ENCODE measurements around the gene LAMC1.
"Not testable (repeated sequence)": the region's sequence is repeated elsewhere in the genome, so short reads cannot be mapped to it uniquely, and the experiment has no call there.

LAMC1 gene

GRCh38 chr1:183043872-183044854 lies 20.9 kb downstream of the LAMC1 start:
- DNase-seq (ENCODE audit: low read depth in 2 of 2): no peak

- DNase-seq (ENCODE audit: low read depth in 2 of 2): no peak
These were observed 21.9 kb downstream of the LAMC1 start for GRCh38 chr1:183044893-183045649.

DNA sequence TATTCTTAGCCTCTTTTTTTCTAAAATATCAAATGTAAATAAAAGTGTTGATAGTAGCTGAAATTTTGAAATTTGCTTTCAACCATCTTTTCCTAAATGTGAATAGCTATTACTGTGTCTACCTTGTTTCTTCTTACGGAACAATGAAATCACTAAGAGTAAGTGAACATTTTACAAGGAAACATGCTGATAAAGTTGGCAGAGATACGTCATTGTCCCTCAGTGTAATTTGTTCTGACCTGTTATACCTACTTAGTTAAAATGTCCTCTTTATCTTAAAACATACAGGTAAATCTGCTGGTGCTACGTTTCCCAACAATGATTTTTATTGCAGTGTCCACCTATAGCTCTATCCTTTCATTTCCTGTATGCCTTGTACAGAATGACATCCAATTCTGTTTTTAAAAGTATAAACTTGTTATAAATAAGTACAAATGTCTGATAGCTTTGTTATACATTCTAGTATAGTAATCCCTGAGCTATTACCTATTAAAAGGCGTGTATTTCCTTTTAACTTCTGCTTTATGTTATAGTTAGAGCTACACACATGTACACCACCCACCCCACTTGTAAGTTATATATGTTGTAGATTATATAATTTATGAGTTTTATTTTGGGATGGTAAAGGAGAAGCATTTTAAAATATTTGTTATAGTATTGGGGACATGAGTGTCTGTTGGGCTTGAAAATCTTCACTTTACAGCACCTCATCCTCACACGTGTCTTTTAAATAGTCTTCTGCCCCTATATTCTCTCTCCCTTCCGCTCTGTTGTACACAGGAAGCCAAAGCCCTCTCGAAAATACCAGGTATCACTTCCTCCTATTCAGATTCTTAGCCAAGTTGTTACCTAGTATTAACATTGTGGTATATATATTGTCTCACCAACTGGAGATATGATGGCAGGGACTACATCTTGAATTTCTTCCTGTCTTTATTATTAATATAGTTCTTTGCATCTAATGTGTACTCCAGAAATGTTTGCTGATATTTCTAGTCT lies 25.2 kb downstream of the LAMC1 start:
- no peak for DNase-seq (ENCODE audit: low read depth in 2 of 2)

DNA sequence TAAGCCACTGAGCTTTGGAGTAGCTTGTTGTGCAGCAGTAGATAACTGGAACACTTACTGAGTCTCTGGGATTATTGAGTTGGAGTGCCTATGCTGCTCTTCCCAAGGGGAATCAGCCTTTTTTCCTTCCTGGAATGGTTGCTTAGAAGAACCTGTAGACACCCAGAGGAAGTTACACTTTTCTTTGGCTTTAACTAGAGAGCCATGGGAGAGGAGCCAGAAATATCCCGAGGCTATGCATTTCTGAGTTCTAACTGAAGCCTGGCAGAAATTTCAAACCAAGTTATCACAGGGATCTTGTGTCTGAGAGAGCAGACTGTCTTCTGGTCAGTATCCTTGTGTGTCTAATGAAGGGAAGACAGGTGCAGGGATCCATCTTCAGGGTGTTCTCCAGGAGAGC lies 28.3 kb downstream of the LAMC1 start:
- no peak for DNase-seq (ENCODE audit: low read depth in 2 of 2)

- no peak for DNase-seq (ENCODE audit: low read depth in 2 of 2)
These were observed 29.6 kb downstream of the LAMC1 start for GRCh38 chr1:183052861-183053260.

GRCh38 chr1:183058851-183059502 lies 35.8 kb downstream of the LAMC1 start:
- no peak for DNase-seq (ENCODE audit: low read depth in 2 of 2)

GRCh38 chr1:183061194-183061593 lies 38.0 kb downstream of the LAMC1 start:
- no peak for DNase-seq (ENCODE audit: low read depth in 2 of 2)

- DNase-seq (ENCODE audit: low read depth in 2 of 2): no peak
These were observed 40.1 kb downstream of the LAMC1 start for GRCh38 chr1:183063349-183063748.

GRCh38 chr1:183065168-183065706 lies 42.0 kb downstream of the LAMC1 start:
- no peak for DNase-seq (ENCODE audit: low read depth in 2 of 2)

DNA sequence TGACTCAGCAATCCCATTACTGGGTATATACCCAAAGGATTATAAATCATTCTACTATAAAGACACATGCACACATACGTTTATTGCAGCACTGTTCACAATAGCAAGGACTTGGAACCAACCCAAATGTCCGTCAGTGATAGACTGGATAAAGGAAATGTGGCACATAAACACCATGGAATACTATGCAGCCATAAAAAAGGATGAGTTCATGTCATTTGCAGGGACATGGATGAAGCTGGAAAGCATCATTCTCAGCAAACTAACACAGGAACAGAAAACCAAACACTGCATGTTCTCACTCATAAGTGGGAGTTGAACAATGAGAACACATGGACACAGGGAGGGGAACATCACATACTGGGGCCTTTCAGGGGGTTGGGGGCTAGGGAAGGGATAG lies 43.2 kb downstream of the LAMC1 start:
- not testable (repeated sequence) for DNase-seq (ENCODE audit: low read depth in 2 of 2)

- DNase-seq (ENCODE audit: low read depth in 2 of 2): no peak
These were observed 46.5 kb downstream of the LAMC1 start for GRCh38 chr1:183069562-183070216.

- no peak for DNase-seq (ENCODE audit: low read depth in 2 of 2)
These were observed 47.2 kb downstream of the LAMC1 start for GRCh38 chr1:183070234-183070922.

DNA sequence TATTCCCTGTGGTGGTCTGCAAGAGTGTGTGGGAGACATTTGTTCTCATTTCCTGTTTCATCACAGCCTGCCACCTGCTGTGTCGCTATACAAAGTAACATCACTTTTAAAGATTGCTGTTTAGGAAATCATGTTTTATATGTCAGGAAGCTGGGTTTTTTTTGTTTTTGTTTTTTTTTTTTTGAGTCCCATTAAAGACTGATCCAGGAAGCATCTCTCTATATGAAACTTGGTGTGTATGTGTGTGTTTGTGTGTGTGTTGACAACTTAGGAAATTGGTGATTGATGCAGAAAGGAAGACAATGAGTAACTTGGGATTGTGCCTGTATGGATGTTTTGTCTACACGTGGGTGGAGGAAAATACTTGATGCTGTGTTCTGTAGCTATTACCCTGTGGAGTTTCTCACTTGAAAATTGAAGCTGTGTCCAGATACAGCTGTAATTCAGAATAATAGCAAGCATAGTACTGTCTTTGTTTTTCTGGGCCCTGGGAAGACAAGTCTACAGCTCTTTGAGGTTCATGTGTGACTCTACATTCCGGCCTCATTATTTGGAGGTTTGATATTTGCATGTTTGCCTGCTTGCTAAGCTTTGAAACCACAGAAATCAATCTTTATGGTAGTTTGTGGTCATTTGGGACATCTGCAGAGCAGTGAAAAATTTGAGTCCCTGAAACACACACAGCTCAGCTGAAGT lies 47.9 kb downstream of the LAMC1 start:
- DNase-seq (ENCODE audit: low read depth in 2 of 2): no peak

DNA sequence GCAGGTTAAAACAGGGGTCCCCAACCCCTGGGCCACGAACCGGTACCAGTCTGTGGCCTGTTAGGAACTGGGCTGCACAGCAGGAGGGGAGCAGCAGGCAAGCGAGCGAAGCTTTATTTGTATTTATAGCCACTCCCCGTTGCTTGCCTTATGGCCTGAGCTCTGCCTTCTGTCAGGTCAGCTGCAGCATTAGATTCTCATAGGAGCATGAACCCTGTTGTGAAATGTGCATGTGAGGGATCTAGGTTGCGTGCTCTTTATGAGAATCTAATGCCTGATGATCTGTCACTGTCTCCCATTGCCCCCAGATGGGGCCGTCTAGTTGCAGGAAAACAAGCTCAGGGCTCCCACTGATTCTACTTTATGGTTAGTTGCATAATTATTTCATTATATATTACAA lies 49.4 kb downstream of the LAMC1 start:
- DNase-seq (ENCODE audit: low read depth in 2 of 2): not testable (repeated sequence)

DNA sequence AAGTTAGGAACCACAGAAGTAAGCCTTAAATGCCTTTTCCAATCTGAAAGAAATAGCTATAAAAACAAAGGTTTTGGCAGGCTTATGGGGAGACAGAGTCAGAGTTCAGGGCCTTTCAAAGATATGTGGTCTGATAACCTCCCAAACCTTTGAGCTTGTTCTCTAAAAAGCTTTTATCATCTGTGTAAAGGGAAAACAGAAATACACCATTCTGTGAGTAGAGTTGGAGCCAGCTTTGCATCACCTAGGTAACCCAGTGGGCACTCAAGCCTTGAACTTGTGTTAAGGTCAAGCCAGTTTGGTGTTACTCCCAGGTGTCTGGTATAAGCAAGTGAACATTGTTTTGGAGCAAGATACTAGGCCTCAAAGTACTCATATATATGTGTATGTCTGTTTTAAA lies 50.1 kb downstream of the LAMC1 start:
- no peak for DNase-seq (ENCODE audit: low read depth in 2 of 2)

GRCh38 chr1:183074215-183074614 lies 51.0 kb downstream of the LAMC1 start:
- no peak for DNase-seq (ENCODE audit: low read depth in 2 of 2)

- no peak for DNase-seq (ENCODE audit: low read depth in 2 of 2)
These were observed 52.6 kb downstream of the LAMC1 start for GRCh38 chr1:183075861-183076260.

DNA sequence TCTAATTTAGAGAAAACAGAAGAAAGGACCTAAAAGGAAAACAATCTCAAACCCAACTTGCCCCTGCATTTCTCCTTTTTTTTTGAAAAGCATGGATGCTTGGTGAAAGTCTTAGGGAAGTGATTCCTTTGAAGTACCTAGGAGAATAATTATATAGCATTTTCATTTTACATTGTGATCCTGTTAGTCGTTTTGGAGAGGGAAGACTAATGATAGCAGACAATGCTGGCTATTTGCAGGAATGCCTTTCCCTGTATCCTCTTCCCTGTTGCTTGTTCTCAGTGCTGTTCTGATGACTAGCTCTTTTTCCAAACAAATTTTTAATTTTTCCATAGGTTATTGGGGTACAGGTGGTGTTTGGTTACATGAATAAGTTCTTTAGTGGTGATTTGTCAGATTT lies 53.9 kb downstream of the LAMC1 start:
- no peak for DNase-seq (ENCODE audit: low read depth in 2 of 2)
